ENCODE measurements around the gene CACNA1D. TPM values are rescaled to one million over a fixed set of nuclear protein-coding genes. Genes with fewer than 3 reads are reported as not detected.
"Not testable (repeated sequence)": the region's sequence is repeated elsewhere in the genome, so short reads cannot be mapped to it uniquely, and the experiment has no call there.

The CACNA1D gene
- total RNA-seq, 1 experiment from 2014 or later: 1.1 TPM

DNA sequence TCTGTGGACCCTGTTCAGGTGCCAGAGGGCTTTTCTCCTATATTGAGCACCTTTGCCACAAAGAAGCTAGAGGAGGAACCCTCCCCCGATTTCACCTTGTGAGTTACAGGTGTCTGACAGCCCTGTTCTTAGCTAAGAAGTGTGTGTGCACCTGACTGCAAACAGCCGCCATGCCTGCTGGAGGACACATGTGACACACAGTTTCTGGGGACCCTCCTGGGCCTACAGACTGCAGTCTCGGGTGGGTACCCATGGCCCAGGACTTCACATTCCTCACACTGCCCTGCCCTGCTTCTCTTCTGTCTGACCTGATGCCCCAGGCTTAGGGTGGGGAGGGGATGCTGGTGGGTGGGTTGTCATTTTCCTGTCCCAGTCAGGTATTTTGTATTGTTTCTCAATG is 140.6 kb downstream of the CACNA1D start:
- BruUV-seq (replicated peaks): no TSS peak
- intact Hi-C loops (cut with micrococcal nuclease): no loop called here
- no peak overlapping the region for H3K27ac ChIP-seq (ENCODE audit: low read depth, low read length)
- no peak for DNase-seq (ENCODE audit: low read depth, low spot score)
- peaks cover 38% of the 10 kb centered on the region for H3K27me3 ChIP-seq (ENCODE audit: insufficient read depth, low read length)
- RAD21 ChIA-PET (ENCODE audit: low non-redundant PET in 1 of 2, low total read pairs in 2 of 2, uncharacterized antibody in 2 of 2, unreplicated experiment in 2 of 2): no interaction called here
- TF ChIP-seq CBX3 (IDR thresholded peaks at IDR 0.05; ENCODE audit: low read depth): no peak
- no peak for TF ChIP-seq SIN3A (IDR thresholded peaks at IDR 0.05; ENCODE audit: low read depth)
- TF ChIP-seq, protein P1, sequence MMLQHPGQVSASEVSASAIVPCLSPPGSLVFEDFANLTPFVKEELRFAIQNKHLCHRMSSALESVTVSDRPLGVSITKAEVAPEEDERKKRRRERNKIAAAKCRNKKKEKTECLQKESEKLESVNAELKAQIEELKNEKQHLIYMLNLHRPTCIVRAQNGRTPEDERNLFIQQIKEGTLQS (IDR thresholded peaks at IDR 0.05): no peak
- TF ChIP-seq ELF1 (IDR thresholded peaks at IDR 0.05; ENCODE audit: borderline replicate concordance, low read depth): no peak
- TF ChIP-seq POLR2AphosphoS5 (IDR thresholded peaks at IDR 0.05; ENCODE audit: low read depth, low read length): no peak
- TF ChIP-seq ZBTB33 (IDR thresholded peaks at IDR 0.05; ENCODE audit: extremely low read depth, insufficient replicate concordance, low read length): no peak
- no peak for TF ChIP-seq CTCF (IDR thresholded peaks at IDR 0.05 in 2 of 3, conservative IDR thresholded peaks at IDR 0.05 in 1 of 3; ENCODE audit: borderline replicate concordance in 1 of 3, insufficient read depth in 1 of 3, low read depth in 2 of 3, low read length in 2 of 3)
- TF ChIP-seq RAD21 (IDR thresholded peaks at IDR 0.05; ENCODE audit: low read depth): no peak
- TF ChIP-seq FOSL1 (IDR thresholded peaks at IDR 0.05; ENCODE audit: low read depth): no peak
- no peak overlapping the region for H3K4me3 ChIP-seq (replicated peaks in 1 of 2; ENCODE audit: low read depth in 1 of 2, low read length in 2 of 2)
- no peak for ATAC-seq
- H2AFZ ChIP-seq (ENCODE audit: low read depth, low read length, poor library complexity, severe bottlenecking): no peak overlapping the region
- H3K9me2 ChIP-seq (ENCODE audit: insufficient read depth): no peaks in the 10 kb centered on the region
- H3K4me2 ChIP-seq (ENCODE audit: low read length): no peak overlapping the region
- POLR2A ChIA-PET: no interaction called here
- no peak overlapping the region for H3K9ac ChIP-seq (ENCODE audit: low read length)
- H4K20me1 ChIP-seq (ENCODE audit: insufficient read depth): no peaks in the 10 kb centered on the region
- no peaks in the 10 kb centered on the region for H3K9me3 ChIP-seq (ENCODE audit: control insufficient read depth in 1 of 2, insufficient read depth in 1 of 2, low read depth in 1 of 2, low read length in 2 of 2)
- H3K36me3 ChIP-seq (ENCODE audit: control insufficient read depth in 1 of 2, insufficient read depth in 2 of 2, low read length in 2 of 2): no peaks in the 10 kb centered on the region
- peaks cover 0 to 7% of the 10 kb centered on the region in 2 experiments; a peak in 1 of 4 replicates for H3K4me1 ChIP-seq (ENCODE audit: control insufficient read depth in 1 of 2, insufficient read depth in 2 of 2, low read length in 2 of 2)
- CTCF ChIA-PET: no interaction called here
- H3K79me2 ChIP-seq (ENCODE audit: insufficient read depth, low read length): no peaks in the 10 kb centered on the region

DNA sequence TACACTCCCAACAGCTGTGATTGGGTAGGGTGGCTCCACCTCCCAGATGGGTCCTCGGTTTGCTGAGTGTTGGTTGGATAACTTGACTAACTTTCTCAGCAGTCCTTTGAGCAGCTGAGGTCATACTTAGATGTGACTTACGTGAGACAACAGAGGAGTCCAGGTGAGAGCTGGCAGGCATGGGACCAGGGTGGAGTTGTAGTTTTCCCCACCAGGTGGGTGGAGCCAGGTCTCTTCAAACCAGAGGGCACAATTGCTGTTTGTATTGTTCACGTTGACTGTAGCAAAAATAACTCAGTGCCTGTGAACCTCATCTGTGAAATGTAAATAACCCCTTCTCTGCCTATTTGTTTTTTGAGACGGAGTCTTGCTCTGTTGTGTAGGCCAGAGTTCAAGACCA is 144.4 kb downstream of the CACNA1D start:
- peak; percentile 25; the same call in 1 of the 2 replicates for ATAC-seq
- H3K4me3 ChIP-seq (replicated peaks in 1 of 2; ENCODE audit: low read depth in 1 of 2, low read length in 2 of 2); H3K4me2 ChIP-seq (ENCODE audit: low read length); H3K36me3 ChIP-seq (ENCODE audit: control insufficient read depth in 1 of 2, insufficient read depth in 2 of 2, low read length in 2 of 2); H2AFZ ChIP-seq (ENCODE audit: low read depth, low read length, poor library complexity, severe bottlenecking); H3K9me2 ChIP-seq (ENCODE audit: insufficient read depth); H3K9me3 ChIP-seq (ENCODE audit: control insufficient read depth in 1 of 2, insufficient read depth in 1 of 2, low read depth in 1 of 2, low read length in 2 of 2); intact Hi-C loops (cut with micrococcal nuclease); CTCF ChIA-PET; POLR2A ChIA-PET; H4K20me1 ChIP-seq (ENCODE audit: insufficient read depth); DNase-seq (ENCODE audit: low read depth, low spot score); H3K4me1 ChIP-seq (ENCODE audit: control insufficient read depth in 1 of 2, insufficient read depth in 2 of 2, low read length in 2 of 2); H3K79me2 ChIP-seq (ENCODE audit: insufficient read depth, low read length); H3K9ac ChIP-seq (ENCODE audit: low read length); H3K27ac ChIP-seq (ENCODE audit: low read depth, low read length); BruUV-seq (replicated peaks); RAD21 ChIA-PET (ENCODE audit: low non-redundant PET in 1 of 2, low total read pairs in 2 of 2, uncharacterized antibody in 2 of 2, unreplicated experiment in 2 of 2): not testable (repeated sequence)
- peaks cover 25% of the 10 kb centered on the region for H3K27me3 ChIP-seq (ENCODE audit: insufficient read depth, low read length)

Measured in HCT116 (cell line).